HL-60/S4 (cell line): ENCODE data around the gene SHROOM4.

Source experiments
- in situ Hi-C: fragments of 300-500 bp; cut with MboI; formaldehyde crosslinking; loops from 2 replicates; pipeline ENCODE4 v1.14.3; 2022; ENCODE audit warnings: low sequenced_read_pairs

Gene SHROOM4, protein sequence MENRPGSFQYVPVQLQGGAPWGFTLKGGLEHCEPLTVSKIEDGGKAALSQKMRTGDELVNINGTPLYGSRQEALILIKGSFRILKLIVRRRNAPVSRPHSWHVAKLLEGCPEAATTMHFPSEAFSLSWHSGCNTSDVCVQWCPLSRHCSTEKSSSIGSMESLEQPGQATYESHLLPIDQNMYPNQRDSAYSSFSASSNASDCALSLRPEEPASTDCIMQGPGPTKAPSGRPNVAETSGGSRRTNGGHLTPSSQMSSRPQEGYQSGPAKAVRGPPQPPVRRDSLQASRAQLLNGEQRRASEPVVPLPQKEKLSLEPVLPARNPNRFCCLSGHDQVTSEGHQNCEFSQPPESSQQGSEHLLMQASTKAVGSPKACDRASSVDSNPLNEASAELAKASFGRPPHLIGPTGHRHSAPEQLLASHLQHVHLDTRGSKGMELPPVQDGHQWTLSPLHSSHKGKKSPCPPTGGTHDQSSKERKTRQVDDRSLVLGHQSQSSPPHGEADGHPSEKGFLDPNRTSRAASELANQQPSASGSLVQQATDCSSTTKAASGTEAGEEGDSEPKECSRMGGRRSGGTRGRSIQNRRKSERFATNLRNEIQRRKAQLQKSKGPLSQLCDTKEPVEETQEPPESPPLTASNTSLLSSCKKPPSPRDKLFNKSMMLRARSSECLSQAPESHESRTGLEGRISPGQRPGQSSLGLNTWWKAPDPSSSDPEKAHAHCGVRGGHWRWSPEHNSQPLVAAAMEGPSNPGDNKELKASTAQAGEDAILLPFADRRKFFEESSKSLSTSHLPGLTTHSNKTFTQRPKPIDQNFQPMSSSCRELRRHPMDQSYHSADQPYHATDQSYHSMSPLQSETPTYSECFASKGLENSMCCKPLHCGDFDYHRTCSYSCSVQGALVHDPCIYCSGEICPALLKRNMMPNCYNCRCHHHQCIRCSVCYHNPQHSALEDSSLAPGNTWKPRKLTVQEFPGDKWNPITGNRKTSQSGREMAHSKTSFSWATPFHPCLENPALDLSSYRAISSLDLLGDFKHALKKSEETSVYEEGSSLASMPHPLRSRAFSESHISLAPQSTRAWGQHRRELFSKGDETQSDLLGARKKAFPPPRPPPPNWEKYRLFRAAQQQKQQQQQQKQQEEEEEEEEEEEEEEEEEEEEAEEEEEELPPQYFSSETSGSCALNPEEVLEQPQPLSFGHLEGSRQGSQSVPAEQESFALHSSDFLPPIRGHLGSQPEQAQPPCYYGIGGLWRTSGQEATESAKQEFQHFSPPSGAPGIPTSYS (N-terminal part only)

GRCh38 chrX:50813843-50814661 is at the start of gene SHROOM4:
TSS of gene SHROOM4 (minus strand) at chrX:50814194. CDS start at chrX:50814018, 176 bp downstream.
- in situ Hi-C loops = no loop called here

DNA sequence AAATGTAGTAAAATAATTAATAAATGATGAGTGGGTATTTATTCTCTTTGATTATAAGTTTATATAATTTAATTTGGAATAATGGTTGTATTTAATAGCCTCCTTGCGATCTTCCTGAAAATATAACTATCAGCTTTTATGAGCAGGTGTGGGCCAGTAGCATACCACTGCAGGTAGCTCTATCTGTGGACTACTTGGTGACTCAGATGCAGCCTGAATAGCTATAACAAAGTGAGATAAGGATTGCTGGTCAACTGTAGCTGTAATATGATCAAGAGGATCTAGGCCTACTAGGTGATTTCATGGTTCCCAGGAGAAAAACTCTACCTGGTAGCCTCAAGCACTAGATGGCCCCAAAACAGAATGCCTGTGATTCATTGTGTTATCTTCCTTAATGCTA is 49.5 kb upstream of the SHROOM4 start:
- in situ Hi-C loops = no loop called here

DNA sequence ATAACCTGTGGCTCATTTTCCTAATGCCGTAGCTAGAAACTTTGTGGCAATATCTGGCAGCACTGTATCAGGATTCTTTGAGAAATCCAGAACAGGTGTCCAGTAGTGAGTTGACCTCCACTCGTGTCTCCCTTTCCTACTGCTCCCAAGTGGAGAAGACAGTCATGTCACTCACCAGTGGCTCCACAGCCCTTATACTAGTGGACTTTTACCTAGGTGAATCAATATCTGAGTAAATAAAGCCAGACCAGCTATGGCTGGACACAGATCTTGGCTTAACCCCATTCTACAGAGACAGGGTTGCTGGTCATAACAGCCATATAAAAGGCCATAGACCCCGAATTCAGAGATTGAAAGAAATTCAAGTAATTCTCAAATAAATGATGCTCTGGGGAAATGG is 46.5 kb upstream of the SHROOM4 start:
- in situ Hi-C loops = no loop called here

GRCh38 chrX:50858548-50858947 is 44.6 kb upstream of the SHROOM4 start:
- in situ Hi-C loops = no loop called here

DNA sequence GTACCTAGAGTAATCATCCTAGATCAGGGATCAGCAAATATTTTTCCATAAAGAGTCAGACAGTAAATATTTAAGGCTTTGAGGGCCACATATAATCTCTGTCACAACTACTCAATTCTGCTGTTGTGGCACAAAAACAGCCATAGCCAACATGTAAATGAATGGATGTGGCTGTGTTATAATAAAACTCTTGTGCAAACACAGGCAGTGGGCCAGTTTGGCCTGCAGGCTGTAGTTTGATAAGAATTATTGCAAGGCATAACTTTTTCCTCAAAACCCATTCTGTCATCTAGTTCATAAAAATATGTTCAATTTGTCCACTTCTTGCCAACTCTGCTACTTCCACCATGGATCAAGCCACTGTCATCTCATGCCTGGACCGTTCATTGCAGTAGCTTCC is 39.4 kb upstream of the SHROOM4 start:
- in situ Hi-C loops = no loop called here

- in situ Hi-C loops = no loop called here
These were observed 38.5 kb upstream of the SHROOM4 start for GRCh38 chrX:50852524-50852923.

DNA sequence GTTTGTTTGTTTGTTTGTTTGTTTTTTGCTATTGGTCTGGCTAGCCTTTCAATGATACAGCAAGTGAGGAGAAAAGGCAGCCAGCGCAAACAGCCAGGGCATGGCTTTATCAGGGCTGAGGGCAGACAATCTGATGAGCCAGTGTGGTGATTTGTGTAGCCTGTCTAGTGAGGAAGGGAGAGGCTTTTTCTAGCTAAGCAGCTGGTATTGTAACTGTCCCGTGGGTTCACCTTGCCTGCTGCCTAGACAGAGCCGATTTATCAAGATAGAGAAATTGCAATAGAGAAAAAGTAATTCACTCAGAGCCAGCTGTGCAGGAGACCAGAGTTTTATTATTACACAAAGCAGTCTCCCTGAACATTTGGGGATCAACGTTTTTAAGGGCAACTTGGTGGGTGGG is 28.2 kb upstream of the SHROOM4 start:
- in situ Hi-C loops = no loop called here

- in situ Hi-C loops = no loop called here
These were observed 25.7 kb upstream of the SHROOM4 start for GRCh38 chrX:50839730-50840129.

DNA sequence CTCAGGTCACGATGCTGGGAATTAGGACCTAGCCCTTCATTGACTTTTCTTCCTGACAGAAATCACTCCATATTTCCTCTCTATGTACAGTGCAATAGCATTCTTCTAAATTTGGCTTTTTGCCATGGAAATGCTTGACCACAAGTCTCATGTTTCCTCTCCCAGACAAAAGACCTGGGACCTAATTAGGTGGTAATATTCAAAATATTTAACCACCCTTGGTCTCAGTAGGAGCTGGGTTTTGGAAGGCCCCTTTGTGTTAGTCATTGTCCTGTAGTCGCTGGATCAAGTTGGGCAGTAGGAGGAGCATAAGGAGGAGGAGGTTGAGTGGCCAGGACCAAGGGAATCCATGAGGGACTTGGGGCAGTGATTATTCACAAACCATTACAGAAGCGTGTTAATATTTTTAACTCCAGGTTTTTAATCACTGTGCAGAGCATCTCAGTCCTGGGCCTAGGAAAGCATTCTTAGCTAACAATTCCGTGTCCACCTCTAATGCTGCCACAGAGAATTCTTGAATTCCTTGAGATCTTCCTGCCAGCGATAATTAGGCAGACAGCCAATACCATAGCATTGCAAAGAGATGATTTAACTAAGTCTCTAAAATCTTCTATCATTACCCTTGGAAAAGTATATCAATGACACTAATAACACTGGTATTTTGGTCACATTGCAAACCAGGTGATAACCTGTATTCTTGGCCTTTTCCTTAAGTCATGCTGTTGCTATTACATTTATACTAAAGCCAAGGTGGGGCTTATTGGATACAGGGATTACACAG is 25.0 kb upstream of the SHROOM4 start:
- in situ Hi-C loops = no loop called here

- in situ Hi-C loops = no loop called here
These were observed 14.0 kb upstream of the SHROOM4 start for GRCh38 chrX:50827996-50828395.

GRCh38 chrX:50825825-50826224 is 11.8 kb upstream of the SHROOM4 start:
- in situ Hi-C loops = no loop called here

- in situ Hi-C loops = no loop called here
These were observed 5.0 kb upstream of the SHROOM4 start for GRCh38 chrX:50818986-50819385.

DNA sequence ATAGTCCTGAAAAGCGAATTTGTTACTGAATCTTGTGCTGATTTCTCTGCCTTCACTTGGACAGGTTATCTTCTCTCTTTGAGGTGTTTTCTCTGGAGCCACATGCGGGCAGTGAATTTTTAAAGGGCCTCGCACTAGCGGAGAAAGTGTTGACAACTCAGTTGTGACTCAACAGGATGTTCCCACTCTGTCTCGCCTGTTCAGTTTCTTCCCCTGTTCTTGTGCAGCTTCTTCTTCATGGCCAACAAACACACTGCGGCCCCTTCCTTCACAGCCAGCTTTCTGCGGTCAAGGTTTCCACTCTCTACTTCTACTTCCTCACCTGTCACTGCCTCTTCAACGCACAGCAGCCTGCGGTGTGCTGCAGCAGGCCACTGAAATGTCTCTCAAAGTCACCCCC is 1.1 kb upstream of the SHROOM4 start:
- in situ Hi-C loops = no loop called here

DNA sequence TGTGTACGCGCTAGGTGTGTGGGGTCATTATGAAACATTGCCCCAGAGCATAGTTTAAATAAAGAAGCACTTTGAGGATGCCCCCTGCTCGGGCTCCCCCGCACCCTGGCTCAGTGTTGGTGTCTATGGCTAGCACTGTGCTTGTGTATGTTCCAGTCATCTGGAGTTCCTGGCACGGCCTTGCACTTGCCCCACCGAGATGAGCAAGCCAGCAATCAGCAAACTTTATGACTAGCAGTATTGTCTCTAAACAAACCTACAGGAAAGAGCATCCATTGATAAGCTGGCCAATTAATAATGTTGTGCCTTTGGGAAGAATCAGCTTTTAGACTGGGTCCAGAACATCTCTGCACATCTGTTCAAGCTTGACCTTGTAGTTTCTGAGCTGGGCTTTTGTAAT is 707 bp upstream of the SHROOM4 start:
- in situ Hi-C loops = no loop called here

- in situ Hi-C loops = no loop called here
These were observed 775 bp downstream of the SHROOM4 start for GRCh38 chrX:50812995-50813842.

DNA sequence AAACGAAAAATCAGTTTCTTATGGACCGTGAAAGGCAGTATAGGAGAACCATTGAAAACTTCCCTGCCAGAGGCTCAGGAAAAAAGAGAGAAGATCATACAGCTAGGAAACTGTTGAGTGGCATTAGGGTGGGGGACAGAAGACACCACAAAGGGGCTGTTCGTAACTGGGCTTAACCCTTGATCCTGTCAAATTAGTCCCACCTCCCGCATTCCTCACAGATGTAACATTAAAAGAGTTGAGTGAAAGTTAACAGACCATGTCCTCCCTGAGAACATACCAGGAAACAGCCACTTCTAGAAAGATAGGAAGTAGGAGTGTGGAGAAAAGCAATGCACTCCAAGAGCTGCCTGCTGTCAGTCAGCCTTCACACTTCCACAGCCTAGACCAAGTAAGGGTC is 8.7 kb downstream of the SHROOM4 start:
- in situ Hi-C loops = no loop called here

DNA sequence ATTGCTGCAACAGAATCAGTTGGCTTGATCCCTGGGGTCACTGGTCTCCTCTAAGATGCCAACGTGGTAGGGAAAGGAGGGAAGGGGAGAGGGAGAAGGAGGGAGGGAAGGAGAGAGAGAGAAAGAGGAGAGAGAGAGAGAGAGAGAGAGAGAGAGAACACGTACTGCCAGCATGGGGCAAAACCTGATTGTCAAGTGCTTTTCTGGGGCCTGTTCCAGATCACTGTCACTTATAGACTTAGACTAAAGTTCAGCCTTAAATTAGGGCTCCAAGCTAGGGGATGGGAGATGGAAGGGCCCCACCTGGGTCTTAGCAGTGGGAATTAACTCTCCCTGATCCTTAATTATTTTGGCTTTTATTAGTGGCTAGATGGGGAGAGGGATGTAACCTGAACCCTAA is 12.9 kb downstream of the SHROOM4 start:
- in situ Hi-C loops = no loop called here

DNA sequence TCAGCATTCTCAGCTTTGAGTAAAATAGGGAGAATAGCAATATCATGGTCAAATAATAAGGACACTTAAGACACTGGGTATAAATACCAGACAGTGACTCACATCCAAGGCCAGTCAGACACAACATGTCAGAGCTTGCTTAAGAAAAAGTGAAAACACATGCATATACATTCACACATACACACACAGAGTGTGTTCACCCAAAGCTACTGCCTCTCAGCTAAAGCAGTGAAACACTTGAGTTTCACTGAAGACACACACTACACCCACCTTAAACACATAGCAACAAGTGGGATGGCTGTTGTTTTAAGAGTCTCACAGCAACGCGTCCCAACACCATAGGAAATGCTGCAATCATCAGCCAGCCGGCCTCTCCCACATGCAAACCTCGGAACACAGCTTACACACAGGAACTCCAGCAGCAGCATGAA is 14.4 kb downstream of the SHROOM4 start:
- in situ Hi-C loops = no loop called here

- in situ Hi-C loops = no loop called here
These were observed 15.2 kb downstream of the SHROOM4 start for GRCh38 chrX:50798783-50799182.
